GM19455 (cell line): ENCODE measurements around the gene AGAP1.

ENCODE experiments used
- ATAC-seq: cut with Tn5 transposase; IDR thresholded peaks from one replicate; pipeline ENCODE4 v1.9.1; 2021; ENCODE audit not compliant: unreplicated experiment

Gene AGAP1

GRCh38 chr2:235793163-235793752 lies 299.4 kb downstream of the AGAP1 start:
- no peak for ATAC-seq

GRCh38 chr2:235799281-235799680 lies 305.4 kb downstream of the AGAP1 start:
- ATAC-seq, result no peak

- ATAC-seq, result no peak
Observed at GRCh38 chr2:235802542-235802941, 308.7 kb downstream of the AGAP1 start.

GRCh38 chr2:235803028-235803427 lies 309.2 kb downstream of the AGAP1 start:
- ATAC-seq, result no peak

GRCh38 chr2:235804676-235805075 lies 310.8 kb downstream of the AGAP1 start:
- ATAC-seq, result no peak

GRCh38 chr2:235806986-235807750 lies 313.3 kb downstream of the AGAP1 start:
- ATAC-seq, result no peak

- ATAC-seq, result no peak
Observed at GRCh38 chr2:235808366-235808765, 314.5 kb downstream of the AGAP1 start.

- ATAC-seq, result no peak
Observed at GRCh38 chr2:235810252-235810651, 316.4 kb downstream of the AGAP1 start.

- no peak for ATAC-seq
Observed at GRCh38 chr2:235810846-235811245, 317.0 kb downstream of the AGAP1 start.

GRCh38 chr2:235811446-235812184 lies 317.8 kb downstream of the AGAP1 start:
- ATAC-seq, result no peak

GRCh38 chr2:235812185-235812665 lies 318.4 kb downstream of the AGAP1 start:
- ATAC-seq, result no peak

- ATAC-seq, result no peak
Observed at GRCh38 chr2:235813398-235813797, 319.6 kb downstream of the AGAP1 start.

- no peak for ATAC-seq
Observed at GRCh38 chr2:235820571-235820970, 326.7 kb downstream of the AGAP1 start.

- ATAC-seq, result no peak
Observed at GRCh38 chr2:235824331-235824730, 330.5 kb downstream of the AGAP1 start.

GRCh38 chr2:235825946-235826345 lies 332.1 kb downstream of the AGAP1 start:
- ATAC-seq, result no peak

- ATAC-seq, result no peak
Observed at GRCh38 chr2:235826826-235827225, 333.0 kb downstream of the AGAP1 start.

GRCh38 chr2:235827585-235827992 lies 333.7 kb downstream of the AGAP1 start:
- no peak for ATAC-seq

- no peak for ATAC-seq
Observed at GRCh38 chr2:235829726-235830125, 335.9 kb downstream of the AGAP1 start.

- no peak for ATAC-seq
Observed at GRCh38 chr2:235831755-235832154, 337.9 kb downstream of the AGAP1 start.

GRCh38 chr2:235832941-235833340 lies 339.1 kb downstream of the AGAP1 start:
- ATAC-seq, result no peak

- ATAC-seq, result no peak
Observed at GRCh38 chr2:235833971-235834620, 340.3 kb downstream of the AGAP1 start.
